ENCODE data around the gene EXOC6B. TPM values are rescaled to one million over a fixed set of nuclear protein-coding genes. Genes with fewer than 3 reads are reported as not detected.

EXOC6B gene
- total RNA-seq, 1 experiment from 2014 or later: 34.3 TPM

- Histone ChIP-seq H3K9me2 (ENCODE audit: insufficient read depth) (no peaks in the 10 kb centered on the region), H3K4me3 (no peak overlapping the region), H3K9me3 (ENCODE audit: insufficient read depth, low read depth) (no peaks in the 10 kb centered on the region), H3F3A (ENCODE audit: insufficient read depth, low read depth) (no peaks in the 10 kb centered on the region), H3K79me2 (ENCODE audit: low read depth) (no peaks in the 10 kb centered on the region), H3K27me3 (ENCODE audit: insufficient read depth, low read depth) (no peaks in the 10 kb centered on the region), H4K20me1 (ENCODE audit: insufficient read depth) (no peaks in the 10 kb centered on the region; the same call in 1 of the 2 replicates), H3K27ac (no peak overlapping the region), H3K4me1 (replicated peaks; ENCODE audit: insufficient read depth) (no peaks in the 10 kb centered on the region), H2AFZ (no peak overlapping the region), H3K36me3 (ENCODE audit: low read depth) (no peaks in the 10 kb centered on the region), H3K4me2 (no peak overlapping the region)
- no peak for DNase-seq
- ChIA-PET CTCF (no interaction called here), POLR2A (ENCODE audit: unreplicated experiment) (no interaction called here)
- BruUV-seq (replicated peaks): no TSS peak
- TF ChIP-seq CTCF (conservative IDR thresholded peaks at IDR 0.05): no peak
- TF ChIP-seq EZH2 (IDR thresholded peaks at IDR 0.05; ENCODE audit: low read depth): no peak
- intact Hi-C loops (cut with micrococcal nuclease; ENCODE audit: unreplicated experiment): no loop called here
Observed at GRCh38 chr2:72678024-72678423, 147.8 kb downstream of the EXOC6B start.

DNA sequence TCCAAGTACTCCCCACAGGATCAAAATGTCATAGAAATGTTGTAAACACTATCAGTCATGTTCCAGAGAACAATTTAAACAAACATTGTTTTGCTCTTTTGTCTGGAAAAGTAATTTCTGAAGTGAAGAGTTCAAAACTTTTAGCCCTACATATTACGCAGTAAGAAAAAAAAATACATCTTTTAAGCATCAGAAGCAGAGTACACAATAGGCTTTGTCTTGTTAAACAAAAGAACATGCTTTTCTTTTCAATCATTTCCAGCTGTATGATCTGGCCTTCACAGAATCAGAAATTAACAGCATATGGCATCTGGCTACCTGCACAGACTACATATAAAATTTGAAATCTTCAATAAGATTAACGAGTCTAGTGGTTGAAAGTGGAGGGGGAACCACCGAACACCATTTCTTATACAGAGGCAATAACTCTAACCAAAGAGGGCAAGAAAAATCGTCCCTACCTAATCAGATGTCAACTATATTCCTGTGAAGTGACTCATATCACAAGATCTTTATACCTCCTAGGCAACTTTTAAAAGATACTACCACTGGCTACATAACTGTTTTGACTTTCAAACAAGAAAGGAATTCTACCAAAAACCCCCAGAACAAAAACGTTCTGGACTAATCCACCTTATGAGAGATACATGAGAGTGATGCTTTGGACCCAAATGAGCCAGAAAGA lies 149.3 kb downstream of the EXOC6B start:
- Histone ChIP-seq H3K4me3 (no peak overlapping the region), H3K4me1 (replicated peaks; ENCODE audit: insufficient read depth) (no peaks in the 10 kb centered on the region), H3K79me2 (ENCODE audit: low read depth) (no peaks in the 10 kb centered on the region), H2AFZ (no peak overlapping the region), H3K9me2 (ENCODE audit: insufficient read depth) (no peaks in the 10 kb centered on the region), H4K20me1 (ENCODE audit: insufficient read depth) (no peaks in the 10 kb centered on the region; the same call in 1 of the 2 replicates), H3K4me2 (no peak overlapping the region), H3F3A (ENCODE audit: insufficient read depth, low read depth) (no peaks in the 10 kb centered on the region), H3K9me3 (ENCODE audit: insufficient read depth, low read depth) (no peaks in the 10 kb centered on the region), H3K27ac (no peak overlapping the region), H3K27me3 (ENCODE audit: insufficient read depth, low read depth) (no peaks in the 10 kb centered on the region), H3K36me3 (ENCODE audit: low read depth) (no peaks in the 10 kb centered on the region)
- POLR2A ChIA-PET (ENCODE audit: unreplicated experiment): no interaction called here
- no peak for DNase-seq
- CTCF ChIA-PET: no interaction called here
- no peak for TF ChIP-seq CTCF (conservative IDR thresholded peaks at IDR 0.05)
- TF ChIP-seq EZH2 (IDR thresholded peaks at IDR 0.05; ENCODE audit: low read depth): no peak
- intact Hi-C loops (cut with micrococcal nuclease; ENCODE audit: unreplicated experiment): no loop called here
- BruUV-seq (replicated peaks): no TSS peak

DNA sequence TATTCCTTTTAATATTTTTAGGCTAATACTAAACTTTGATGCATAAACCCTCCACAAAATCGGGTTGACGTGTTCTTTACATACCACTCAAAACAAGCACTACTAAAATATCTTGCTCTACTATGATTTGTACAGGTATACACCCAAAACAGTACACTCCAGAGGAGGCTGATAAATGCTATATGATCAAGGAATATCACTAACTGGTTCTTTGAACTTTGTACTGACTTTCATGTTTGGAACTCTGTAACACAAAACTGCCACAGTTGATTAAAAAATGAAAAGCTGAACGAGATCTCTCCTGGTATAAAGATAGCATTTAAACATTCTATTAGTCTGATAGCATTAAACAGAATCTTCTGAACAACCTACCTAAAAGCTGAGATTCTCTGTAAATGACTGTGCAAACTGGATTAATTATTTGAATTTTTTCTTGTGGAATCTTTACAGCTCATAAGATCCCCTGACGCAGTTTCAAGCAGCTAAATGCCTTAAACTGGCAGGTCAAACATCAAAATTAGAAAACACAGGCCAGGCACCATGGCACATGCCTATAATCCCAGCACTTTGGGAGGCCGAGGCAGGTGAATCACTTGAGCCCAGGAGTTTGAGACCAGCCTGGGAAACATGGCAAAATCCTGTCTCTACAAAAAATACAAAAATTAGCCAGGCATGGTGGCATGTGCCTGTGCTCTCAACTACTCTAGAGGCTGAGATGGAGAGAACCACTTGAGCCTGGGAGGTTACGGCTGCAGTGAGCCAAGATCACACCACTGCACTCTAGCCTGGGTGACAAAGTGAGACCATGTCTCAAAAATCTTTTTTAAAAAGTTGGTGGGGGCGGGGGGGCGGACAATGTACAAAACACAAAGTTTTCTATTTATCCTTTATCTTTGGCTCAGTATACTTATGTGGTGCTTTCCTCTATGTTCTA lies 150.6 kb downstream of the EXOC6B start:
- Histone ChIP-seq H3K9me2 (ENCODE audit: insufficient read depth) (no peaks in the 10 kb centered on the region), H4K20me1 (ENCODE audit: insufficient read depth) (no peaks in the 10 kb centered on the region), H3K9me3 (ENCODE audit: insufficient read depth, low read depth) (no peaks in the 10 kb centered on the region), H3K4me2 (no peak overlapping the region), H3K4me1 (replicated peaks; ENCODE audit: insufficient read depth) (no peaks in the 10 kb centered on the region), H2AFZ (no peak overlapping the region), H3K4me3 (no peak overlapping the region), H3K27ac (no peak overlapping the region), H3K36me3 (ENCODE audit: low read depth) (no peaks in the 10 kb centered on the region), H3F3A (ENCODE audit: insufficient read depth, low read depth) (no peaks in the 10 kb centered on the region), H3K79me2 (ENCODE audit: low read depth) (no peaks in the 10 kb centered on the region), H3K27me3 (ENCODE audit: insufficient read depth, low read depth) (no peaks in the 10 kb centered on the region)
- CTCF ChIA-PET: no interaction called here
- no TSS peak for BruUV-seq (replicated peaks)
- POLR2A ChIA-PET (ENCODE audit: unreplicated experiment): no interaction called here
- TF ChIP-seq EZH2 (IDR thresholded peaks at IDR 0.05; ENCODE audit: low read depth): no peak
- TF ChIP-seq CTCF (conservative IDR thresholded peaks at IDR 0.05): no peak
- DNase-seq: no peak
- intact Hi-C loops (cut with micrococcal nuclease; ENCODE audit: unreplicated experiment): no loop called here
